ENCODE measurements around the gene PIK3CD. TPM values are rescaled to one million over a fixed set of nuclear protein-coding genes. Genes with fewer than 3 reads are reported as not detected.

Gene PIK3CD
- total and polyA plus RNA-seq, 2 donors (not counting 3 experiments of a cell fraction or from before 2014, with no cell fraction given), result 3.5 to 5.2 TPM

GRCh38 chr1:9770298-9770697, 118.8 kb downstream of the PIK3CD start:
- FAIRE-seq (no peak), DNase-seq (ENCODE audit: low read depth, low spot score) (no peak)
- dilution Hi-C loops (cut with MboI; ENCODE audit: extremely low pct_ligation_motif_present, low sequenced_read_pairs), result no loop called here
- peaks cover 13% of the 10 kb centered on the region for H3K79me2 ChIP-seq (ENCODE audit: control insufficient read depth, insufficient read depth, low read length)
- CTCF ChIA-PET, result interaction anchor here (3.2 kb wide), 1 partner anchor 15 kb away, joined by 10 read pairs; no protein-coding TSS in a partner anchor
- no peak overlapping the region for H3K4me2 ChIP-seq (ENCODE audit: insufficient read depth, low read length)
- no peak overlapping the region for H3K4me3 ChIP-seq (replicated peaks in 1 of 3; ENCODE audit: insufficient read depth in 1 of 3, low read depth in 1 of 3, low read length in 3 of 3)
- H4K20me1 ChIP-seq (replicated peaks; ENCODE audit: control insufficient read depth, extremely low read depth, insufficient read depth, low read length), result peaks cover 2% of the 10 kb centered on the region
- no TSS peak for BruUV-seq (replicated peaks)
- no peaks in the 10 kb centered on the region for H3K4me1 ChIP-seq (ENCODE audit: control insufficient read depth, extremely low read depth, insufficient read depth, low read length)
- H3K27me3 ChIP-seq (ENCODE audit: control insufficient read depth in 2 of 2, insufficient read depth in 2 of 2, low read length in 2 of 2), result no peaks in the 10 kb centered on the region
- peaks cover 0 to 3% of the 10 kb centered on the region in 2 experiments for H3K36me3 ChIP-seq (ENCODE audit: control insufficient read depth in 2 of 2, extremely low read depth in 1 of 2, insufficient read depth in 2 of 2, low read length in 2 of 2)
- intact Hi-C loops (cut with micrococcal nuclease), result no loop called here
- no peaks in the 10 kb centered on the region for H3K9me3 ChIP-seq (replicated peaks; ENCODE audit: control insufficient read depth, insufficient read depth, low read length)
- POLR2A ChIA-PET, result no interaction called here
- no peak overlapping the region for H2AFZ ChIP-seq (ENCODE audit: low read depth, low read length)
- H3K9ac ChIP-seq (replicated peaks; ENCODE audit: extremely low read depth, insufficient read depth, low read length), result no peak overlapping the region
- no peak for TF ChIP-seq JUN (IDR thresholded peaks at IDR 0.05; ENCODE audit: borderline replicate concordance, insufficient read depth, insufficient read length, low read depth)
- no peak for TF ChIP-seq POLR2AphosphoS5 (IDR thresholded peaks at IDR 0.05; ENCODE audit: insufficient read depth, low read depth, low read length)
- no peak for TF ChIP-seq CTCF (IDR thresholded peaks at IDR 0.05; ENCODE audit: extremely low read depth in 1 of 2, insufficient read depth in 1 of 2, low read depth in 1 of 2, low read length in 2 of 2)
- TF ChIP-seq MYC (IDR thresholded peaks at IDR 0.05; ENCODE audit: low read depth, low read length), result no peak
- no peak for TF ChIP-seq FOS (IDR thresholded peaks at IDR 0.05; ENCODE audit: borderline replicate concordance, insufficient read depth, low read length)
- TF ChIP-seq GATA2 (IDR thresholded peaks at IDR 0.05; ENCODE audit: insufficient read depth, insufficient read length, low read depth, low read length), result no peak
- no peak for TF ChIP-seq POLR2A (IDR thresholded peaks at IDR 0.05; ENCODE audit: low read depth, low read length)
- TF ChIP-seq MAX (IDR thresholded peaks at IDR 0.05; ENCODE audit: insufficient read depth, insufficient read length), result no peak
- TF ChIP-seq EZH2 (IDR thresholded peaks at IDR 0.05; ENCODE audit: borderline replicate concordance, low read depth, low read length, severe bottlenecking), result no peak
- H3K9me1 ChIP-seq (replicated peaks; ENCODE audit: control insufficient read depth, extremely low read depth, insufficient read depth, low read length), result no peaks in the 10 kb centered on the region
- no peak overlapping the region for H3K27ac ChIP-seq (ENCODE audit: insufficient read depth, low read depth, low read length)
